DMS153 (cell line): Measurements from ENCODE around the gene N4BP3.
"Not testable (repeated sequence)": the region's sequence is repeated elsewhere in the genome, so short reads cannot be mapped to it uniquely, and the experiment has no call there.

Experiments used
- DNase-seq: peaks from one replicate; lab custom pipeline; 2025; lab: John Stamatoyannopoulos, UW

N4BP3 gene, protein sequence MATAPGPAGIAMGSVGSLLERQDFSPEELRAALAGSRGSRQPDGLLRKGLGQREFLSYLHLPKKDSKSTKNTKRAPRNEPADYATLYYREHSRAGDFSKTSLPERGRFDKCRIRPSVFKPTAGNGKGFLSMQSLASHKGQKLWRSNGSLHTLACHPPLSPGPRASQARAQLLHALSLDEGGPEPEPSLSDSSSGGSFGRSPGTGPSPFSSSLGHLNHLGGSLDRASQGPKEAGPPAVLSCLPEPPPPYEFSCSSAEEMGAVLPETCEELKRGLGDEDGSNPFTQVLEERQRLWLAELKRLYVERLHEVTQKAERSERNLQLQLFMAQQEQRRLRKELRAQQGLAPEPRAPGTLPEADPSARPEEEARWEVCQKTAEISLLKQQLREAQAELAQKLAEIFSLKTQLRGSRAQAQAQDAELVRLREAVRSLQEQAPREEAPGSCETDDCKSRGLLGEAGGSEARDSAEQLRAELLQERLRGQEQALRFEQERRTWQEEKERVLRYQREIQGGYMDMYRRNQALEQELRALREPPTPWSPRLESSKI

GRCh38 chr5:178113141-178113787 is at the start of gene N4BP3:
TSS of gene N4BP3 (plus strand) at chr5:178113532. CDS start at chr5:178119584, 6,052 bp downstream.
- peak; percentile 12 for DNase-seq

GRCh38 chr5:178067755-178068154 is 45.6 kb upstream of the N4BP3 start:
- no peak for DNase-seq

- DNase-seq, result no peak
Observed at GRCh38 chr5:178068293-178068692, 45.0 kb upstream of the N4BP3 start.

- no peak for DNase-seq
Observed at GRCh38 chr5:178069909-178070308, 43.4 kb upstream of the N4BP3 start.

DNA sequence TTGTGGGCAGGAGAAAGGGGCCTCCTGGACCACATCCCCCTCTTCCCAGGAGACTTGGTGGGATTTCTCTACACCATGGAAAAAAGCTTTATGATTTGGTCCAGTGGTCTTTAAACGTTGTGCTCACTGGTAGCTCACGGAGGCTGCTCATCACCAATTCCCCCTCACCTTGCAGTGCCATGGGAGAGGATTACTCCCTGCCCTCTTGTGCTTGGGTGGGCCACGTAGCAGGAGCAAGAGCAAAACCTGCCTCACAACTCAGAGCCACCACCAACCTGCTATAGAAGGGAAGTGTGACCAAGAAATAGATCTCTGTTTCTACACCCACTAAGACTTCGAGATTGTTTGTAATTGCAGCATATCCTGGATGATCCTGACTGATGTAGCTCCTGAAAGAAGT is 42.2 kb upstream of the N4BP3 start:
- DNase-seq, result no peak

DNA sequence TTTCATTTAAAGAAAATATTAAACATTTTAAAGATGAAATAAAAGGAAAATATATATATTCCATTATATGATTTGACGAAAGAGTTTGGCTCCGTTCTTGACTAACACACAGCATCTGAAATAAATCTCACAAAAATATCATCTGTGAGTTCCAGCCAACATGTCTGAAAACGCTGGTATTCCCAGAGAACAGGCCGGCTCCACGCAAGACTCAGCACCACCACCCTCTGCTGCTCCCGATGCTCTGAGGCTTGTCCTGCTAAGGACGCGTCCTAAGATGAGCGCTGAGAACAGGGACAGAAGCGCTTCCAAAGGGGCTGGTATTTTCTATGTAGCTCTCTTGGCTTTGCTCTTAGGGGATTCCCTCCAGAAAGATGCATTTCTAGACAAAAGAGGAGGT is 40.6 kb upstream of the N4BP3 start:
- no peak for DNase-seq

DNA sequence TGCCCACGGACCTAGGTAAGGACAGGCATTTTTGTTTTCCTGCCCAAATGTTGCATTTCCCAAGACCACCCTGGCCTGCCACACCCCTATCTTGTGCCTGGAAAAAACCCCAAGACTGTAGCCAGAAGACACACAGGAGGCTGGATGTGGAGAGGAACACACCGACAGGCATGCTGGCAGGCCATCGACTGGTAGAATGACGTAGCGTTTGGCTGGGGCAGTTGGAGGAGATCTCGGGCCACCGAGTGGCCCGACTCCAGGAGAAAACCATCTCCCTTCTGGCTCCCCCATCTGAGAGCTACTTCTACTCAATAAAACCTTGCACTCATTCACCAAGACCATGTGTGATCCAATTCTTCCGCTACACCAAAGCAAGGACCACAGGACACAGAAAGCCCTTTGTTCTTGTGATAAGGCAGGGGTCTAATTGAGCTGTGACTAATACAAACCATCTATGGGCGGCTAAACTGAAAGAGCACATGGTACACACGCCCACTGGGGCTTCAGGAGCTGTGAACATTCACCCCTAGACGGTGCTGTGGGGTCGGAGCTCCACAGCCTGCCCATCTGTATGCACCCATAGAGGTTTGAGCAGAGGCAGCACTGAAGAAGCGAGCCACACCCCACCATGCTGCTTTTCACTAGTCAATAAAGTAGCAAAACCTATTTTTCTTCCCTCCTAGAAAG is 38.9 kb upstream of the N4BP3 start:
- DNase-seq, result peak; percentile 18

- DNase-seq, result not testable (repeated sequence)
Observed at GRCh38 chr5:178076965-178077364, 36.4 kb upstream of the N4BP3 start.

- no peak for DNase-seq
Observed at GRCh38 chr5:178077751-178078150, 35.6 kb upstream of the N4BP3 start.

DNA sequence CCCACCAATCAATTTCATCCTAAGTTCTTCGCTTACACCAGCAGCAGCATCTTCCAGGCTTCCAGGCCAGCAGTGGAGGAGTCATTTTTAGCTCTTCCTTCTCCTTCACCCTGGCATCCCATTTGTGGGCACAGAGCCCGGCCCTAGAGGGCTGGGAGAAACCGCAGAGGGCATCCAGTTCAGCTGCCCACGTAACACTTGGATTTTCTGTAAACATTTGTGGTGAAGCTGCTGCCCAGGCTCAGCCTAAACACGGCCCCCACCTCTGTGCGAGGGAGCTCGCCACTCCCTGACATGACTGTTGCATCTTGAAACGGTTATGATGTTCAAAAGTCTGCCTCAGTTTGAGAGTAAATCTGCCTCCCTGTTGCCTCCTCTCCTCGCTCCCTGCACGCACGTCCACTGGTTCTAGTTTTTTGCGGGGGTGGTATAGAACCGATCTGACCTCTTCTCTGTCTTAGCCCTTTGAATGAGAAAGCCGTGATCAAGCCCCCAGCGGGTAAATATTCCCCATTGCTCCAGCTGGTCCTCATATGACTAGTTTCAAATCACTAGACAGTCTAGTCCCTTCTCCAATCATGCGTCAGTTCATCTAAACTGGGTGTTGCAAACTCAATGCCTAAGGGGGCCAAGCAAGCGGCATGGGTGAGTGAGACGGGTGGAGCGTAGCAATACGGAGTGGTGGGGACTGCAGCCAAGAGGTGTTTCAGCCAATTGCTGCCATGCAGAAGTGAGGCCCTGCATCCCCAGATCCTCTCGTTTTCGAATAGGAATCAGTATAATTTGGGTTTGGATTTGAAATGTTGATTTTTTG is 34.9 kb upstream of the N4BP3 start:
- DNase-seq, result no peak

- DNase-seq, result no peak
Observed at GRCh38 chr5:178080056-178080455, 33.3 kb upstream of the N4BP3 start.

- DNase-seq, result no peak
Observed at GRCh38 chr5:178080618-178081410, 32.5 kb upstream of the N4BP3 start.

DNA sequence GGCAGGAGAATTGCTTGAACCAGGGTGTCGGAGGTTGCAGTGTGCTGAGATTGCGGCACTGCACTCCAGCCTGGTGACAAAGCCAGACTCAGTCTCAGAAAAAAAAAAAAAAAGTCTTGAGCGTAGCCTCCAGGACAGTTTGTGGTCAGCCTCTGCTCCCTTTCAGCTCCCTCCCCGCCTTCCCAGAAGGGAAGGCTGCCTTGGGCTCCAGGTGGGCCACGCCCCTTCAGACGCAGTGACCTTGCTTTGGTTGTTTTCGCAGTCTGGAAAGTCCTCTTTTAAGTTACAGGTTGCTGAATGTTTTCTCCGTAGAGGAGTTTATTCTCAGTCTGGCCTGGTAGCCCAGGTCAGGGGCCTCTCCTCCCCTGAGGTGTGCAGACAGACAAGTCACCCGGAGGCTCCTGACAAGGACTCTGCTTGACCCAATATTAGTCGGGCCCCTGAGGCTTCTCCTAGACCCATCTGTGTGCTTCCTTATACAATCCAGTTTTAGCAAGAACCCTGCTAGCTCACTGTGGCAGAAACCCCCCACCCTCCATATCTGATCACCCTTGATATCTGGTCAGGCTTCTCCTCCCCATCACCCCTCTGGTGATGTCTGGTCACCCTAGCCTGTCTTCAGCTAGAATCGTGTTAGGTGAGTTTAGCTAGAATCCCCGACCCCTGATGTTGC is 31.6 kb upstream of the N4BP3 start:
- no peak for DNase-seq

GRCh38 chr5:178083922-178084321 is 29.4 kb upstream of the N4BP3 start:
- DNase-seq, result no peak

DNA sequence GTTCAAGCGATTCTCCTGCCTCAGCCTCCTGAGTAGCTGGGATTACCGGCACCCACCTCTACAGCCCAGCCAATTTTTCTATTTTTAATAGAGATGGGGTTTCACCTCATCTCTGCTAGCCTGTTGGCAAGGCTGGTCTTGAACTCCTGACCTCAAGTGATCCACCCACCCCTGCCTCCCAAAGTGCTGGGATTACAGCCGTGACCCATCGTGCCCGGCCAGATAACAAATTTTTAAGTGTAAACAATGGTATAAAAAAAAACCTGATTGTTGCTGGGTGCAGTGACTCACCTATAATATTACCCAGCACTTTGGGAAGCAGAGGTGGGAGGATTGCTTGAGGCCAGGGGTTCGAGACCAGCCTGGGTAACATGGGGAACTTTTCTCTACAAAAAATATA is 28.0 kb upstream of the N4BP3 start:
- DNase-seq, result no peak

- no peak for DNase-seq
Observed at GRCh38 chr5:178086266-178086665, 27.1 kb upstream of the N4BP3 start.

DNA sequence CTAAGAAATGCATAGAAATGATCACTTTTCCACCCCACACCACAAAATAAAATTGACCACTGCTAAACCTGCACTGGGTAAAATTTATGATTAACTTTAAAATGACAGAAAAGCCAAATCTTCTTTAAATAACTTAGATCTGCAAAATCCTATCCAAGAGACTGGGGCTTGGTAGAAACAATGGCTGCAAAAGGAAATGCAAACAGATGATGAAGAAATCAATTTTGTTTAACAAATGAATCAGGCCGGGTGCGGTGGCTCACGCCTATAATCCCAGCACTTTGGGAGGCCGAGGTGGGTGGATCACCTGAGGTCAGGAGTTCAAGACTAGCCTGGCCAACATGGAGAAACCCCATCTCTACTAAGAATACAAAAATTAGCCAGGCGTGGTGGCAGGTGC is 26.1 kb upstream of the N4BP3 start:
- DNase-seq, result not testable (repeated sequence)

DNA sequence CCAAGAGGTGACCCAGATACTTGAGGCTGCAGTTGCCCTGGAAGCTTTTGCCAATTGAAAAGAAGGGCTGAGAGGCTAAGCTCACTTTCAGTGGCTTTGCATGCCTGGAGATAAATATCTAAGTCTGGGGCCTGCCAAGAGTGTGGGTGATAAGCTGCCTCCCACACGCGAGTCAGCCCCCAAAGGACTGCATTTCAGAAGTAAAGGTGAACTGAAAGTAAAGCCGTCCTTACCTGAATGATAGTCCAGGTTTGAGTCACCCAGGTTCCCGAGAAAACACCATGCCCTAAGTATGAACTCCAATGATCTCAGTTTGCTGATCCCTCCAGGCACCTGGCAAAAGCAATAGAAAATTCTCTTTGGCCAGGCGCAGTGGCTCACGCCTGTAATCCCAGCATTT is 22.5 kb upstream of the N4BP3 start:
- DNase-seq, result no peak

DNA sequence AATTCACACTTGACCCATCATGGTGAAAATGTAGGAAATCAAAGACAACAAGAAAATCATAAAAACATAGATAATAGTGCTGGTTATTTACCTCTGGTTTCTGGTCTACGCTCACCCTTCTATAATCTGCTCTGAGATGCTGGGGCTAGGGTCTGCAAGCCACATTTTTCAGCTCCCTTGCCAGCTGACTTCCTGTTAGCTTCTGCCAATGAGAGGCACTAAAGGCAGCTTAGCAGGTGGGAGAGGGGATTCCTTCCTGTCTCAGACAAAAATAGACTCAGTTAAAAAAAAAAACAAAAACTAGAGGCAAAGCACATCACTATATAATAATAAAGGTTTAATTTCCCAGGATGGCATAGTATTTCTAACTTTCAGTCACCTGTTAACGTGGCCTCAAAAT is 20.2 kb upstream of the N4BP3 start:
- DNase-seq, result no peak

DNA sequence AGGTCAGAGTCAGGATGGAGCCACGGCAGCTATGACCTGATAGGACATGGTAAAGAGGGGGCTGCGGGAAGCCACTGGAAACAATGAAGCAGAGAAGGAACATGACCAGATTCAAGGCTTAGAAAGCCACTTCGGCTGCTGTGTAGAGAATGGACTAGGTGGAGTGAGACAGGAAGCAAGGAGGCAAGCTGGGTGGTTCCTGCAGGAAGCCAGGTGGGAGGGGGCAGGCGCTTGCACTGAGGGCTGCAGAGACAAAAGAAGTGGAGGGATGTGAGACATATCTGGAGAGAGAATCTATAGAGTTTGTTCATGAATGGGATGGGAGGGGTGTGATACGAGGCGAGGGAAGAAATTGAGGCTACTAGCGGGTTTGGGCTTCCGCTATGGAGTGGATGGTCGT is 19.0 kb upstream of the N4BP3 start:
- no peak for DNase-seq
